GM19099 (cell line): Measurements from ENCODE around the gene TMEM168.

Experiments used
- POLR2A ChIP-seq: IDR thresholded peaks from 3 replicates; pipeline ENCODE4 v1.6.1; 2011; ENCODE audit warnings: low read depth; ENCODE audit not compliant: insufficient read length; ENCODE audit errors: extremely low read depth

The TMEM168 gene

GRCh38 chr7:112748381-112748780, 41.8 kb downstream of the TMEM168 start:
- TF ChIP-seq POLR2A = no peak

GRCh38 chr7:112745635-112746034, 44.6 kb downstream of the TMEM168 start:
- no peak for TF ChIP-seq POLR2A

- TF ChIP-seq POLR2A = no peak
Measured at GRCh38 chr7:112744818-112745217, 45.4 kb downstream of the TMEM168 start.

GRCh38 chr7:112743811-112744210, 46.4 kb downstream of the TMEM168 start:
- TF ChIP-seq POLR2A = no peak

GRCh38 chr7:112740667-112741066, 49.5 kb downstream of the TMEM168 start:
- no peak for TF ChIP-seq POLR2A

- TF ChIP-seq POLR2A = no peak
Measured at GRCh38 chr7:112739436-112740180, 50.6 kb downstream of the TMEM168 start.

- TF ChIP-seq POLR2A = no peak
Measured at GRCh38 chr7:112735261-112735660, 54.9 kb downstream of the TMEM168 start.

GRCh38 chr7:112726076-112726475, 64.1 kb downstream of the TMEM168 start:
- no peak for TF ChIP-seq POLR2A

- TF ChIP-seq POLR2A = no peak
Measured at GRCh38 chr7:112723416-112723815, 66.8 kb downstream of the TMEM168 start.

GRCh38 chr7:112721366-112721765, 68.8 kb downstream of the TMEM168 start:
- TF ChIP-seq POLR2A = no peak

- TF ChIP-seq POLR2A = no peak
Measured at GRCh38 chr7:112715525-112715924, 74.7 kb downstream of the TMEM168 start.

GRCh38 chr7:112714917-112715316, 75.3 kb downstream of the TMEM168 start:
- no peak for TF ChIP-seq POLR2A
